ENCODE data around the gene ARRDC3. TPM values are rescaled to one million over a fixed set of nuclear protein-coding genes. Genes with fewer than 3 reads are reported as not detected.
A peak's percentile ranks its signal among the peaks of the same experiment; 100 is the strongest.

Gene ARRDC3
- total and polyA plus RNA-seq, 9 of the 15 experiments (the other 6 are each of a cell fraction or from before 2014, with no cell fraction given) = 15.3 to 58.1 (median 39.4) TPM

DNA sequence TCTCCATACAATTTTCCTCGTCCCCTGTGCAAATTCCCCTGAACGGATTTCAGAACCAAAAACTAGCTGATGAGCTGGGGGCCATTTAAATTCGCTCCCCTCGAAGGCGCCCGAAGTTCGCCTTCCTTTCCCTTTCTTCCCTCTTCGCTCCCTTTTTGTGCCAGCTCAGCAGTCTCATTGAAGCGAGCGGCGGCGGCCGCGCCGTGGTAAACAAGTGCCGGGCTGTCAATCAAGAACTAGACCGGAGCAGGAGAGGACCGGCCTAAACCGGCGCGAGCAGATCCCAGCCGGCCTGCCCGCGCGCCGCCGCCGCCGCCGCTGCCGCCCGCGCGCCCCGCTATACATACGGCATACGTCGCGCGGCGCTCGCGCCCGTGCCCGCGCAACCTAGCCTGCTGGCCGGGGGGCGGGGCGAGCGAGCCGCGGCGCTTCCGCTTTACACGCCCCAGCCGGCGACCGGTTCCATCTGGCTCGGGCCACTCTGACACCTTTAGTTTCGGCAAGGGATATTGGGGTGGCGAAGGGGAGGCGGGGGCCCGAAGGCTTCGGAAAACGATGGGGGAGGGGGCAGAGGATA is 3.1 kb downstream of the ARRDC3 start (continued):
- TF ChIP-seq E2F8 (IDR thresholded peaks at IDR 0.05; ENCODE audit: low read depth, partially characterized antibody) (no peak), SOX6 (IDR thresholded peaks at IDR 0.05) (peak; percentile 72), SMARCB1 (IDR thresholded peaks at IDR 0.05; ENCODE audit: insufficient read length, low read depth) (no peak), KAT2B (IDR thresholded peaks at IDR 0.05; ENCODE audit: low read depth, low read length) (peak; percentile 85), MBD1 (CRISPR knock-in tag; IDR thresholded peaks at IDR 0.05) (no peak), ARID2 (IDR thresholded peaks at IDR 0.05) (no peak), BRF1 (IDR thresholded peaks at IDR 0.05; ENCODE audit: borderline replicate concordance, extremely low read depth, insufficient read length) (no peak), ZBED1 (IDR thresholded peaks at IDR 0.05) (no peak), NR2C1 (IDR thresholded peaks at IDR 0.05) (no peak), NR2C1 (tag; IDR thresholded peaks at IDR 0.05) (no peak), HDAC6 (IDR thresholded peaks at IDR 0.05; ENCODE audit: low read depth, low read length) (no peak), RB1 (IDR thresholded peaks at IDR 0.05; ENCODE audit: low read depth) (peak; percentile 97), ZNF764 (CRISPR knock-in tag; IDR thresholded peaks at IDR 0.05; ENCODE audit: low read depth) (no peak), MEIS2 (IDR thresholded peaks at IDR 0.05; ENCODE audit: partially characterized antibody) (peak; percentile 96), WHSC1 (IDR thresholded peaks at IDR 0.05; ENCODE audit: low read length) (no peak), CBX8 (IDR thresholded peaks at IDR 0.05; ENCODE audit: borderline replicate concordance, extremely low read depth, low read depth, low read length, poor library complexity, severe bottlenecking) (no peak), ESRRB (CRISPR knock-in tag; IDR thresholded peaks at IDR 0.05; ENCODE audit: borderline replicate concordance) (no peak), XRCC5 (IDR thresholded peaks at IDR 0.05; ENCODE audit: low read depth, low read length) (no peak), XRCC3 (IDR thresholded peaks at IDR 0.05) (no peak), TEAD4 (IDR thresholded peaks at IDR 0.05; ENCODE audit: low read length) (no peak), TEAD4 (CRISPR knock-in tag; IDR thresholded peaks at IDR 0.05; ENCODE audit: borderline replicate concordance) (no peak), NFXL1 (CRISPR knock-in tag; IDR thresholded peaks at IDR 0.05) (no peak), NR2F6 (CRISPR knock-in tag; IDR thresholded peaks at IDR 0.05) (no peak), JUNB (CRISPR knock-in tag; conservative IDR thresholded peaks at IDR 0.05) (no peak), SIRT6 (IDR thresholded peaks at IDR 0.05; ENCODE audit: low read depth, low read length) (peak; percentile 62), SMARCC2 (IDR thresholded peaks at IDR 0.05; ENCODE audit: low read depth) (no peak), L3MBTL2 (IDR thresholded peaks at IDR 0.05) (peak; percentile 29; the same call in 1 of the 2 replicates), MED1 (CRISPR knock-in tag; IDR thresholded peaks at IDR 0.05; ENCODE audit: borderline replicate concordance) (no peak), POU5F1 (IDR thresholded peaks at IDR 0.05; ENCODE audit: borderline replicate concordance, low read depth, low read length, partially characterized antibody) (no peak)
